Endothelial cell of umbilical vein (primary cell): ENCODE results near the gene C1orf198. TPM values are rescaled to one million over a fixed set of nuclear protein-coding genes. Genes with fewer than 3 reads are reported as not detected.
A peak's percentile ranks its signal among the peaks of the same experiment; 100 is the strongest.

Experiments used
- BruUV-seq: library from RNA; stranded (reverse); fragments of 400-500 nt; replicated peaks from 2 replicates; lab custom pipeline; 2021; lab: Mats Ljungman, UMichigan
- CTCF ChIA-PET: fragments of 300-600, 350-600 bp; sonication (Branson Sonifier 250); formaldehyde crosslinking; loops from one replicate; lab custom pipeline; 2021; ENCODE audit warnings: antibody characterized with exemption, inconsistent platforms; lab: Charles Lee
- POLR2A ChIA-PET: fragments of 300-600, 350-600 bp; sonication (Branson Sonifier 250); formaldehyde crosslinking; loops from one replicate; lab custom pipeline; 2021; ENCODE audit warnings: antibody characterized with exemption, inconsistent platforms; lab: Charles Lee
- DNase-seq: peaks from one replicate; pipeline ENCODE4 v3.0.0-alpha.2; 2011; ENCODE audit warnings: low read depth, low spot score
- FAIRE-seq: peaks from 2 replicates; lab custom pipeline; 2011; peaks lifted over from hg19 to GRCh38; lab: Jason Lieb, UNC
- H2AFZ ChIP-seq: 2 replicates; pipeline ENCODE4 v1.6.0; 2012; ENCODE audit warnings: low read depth, low read length, control low read depth, inconsistent platforms
- H3K27ac ChIP-seq: 2 replicates; pipeline ENCODE4 v1.5.1; 2011; ENCODE audit warnings: low read depth, mild to moderate bottlenecking, control low read depth, low read length, moderate library complexity; ENCODE audit not compliant: insufficient read depth
- H3K27me3 ChIP-seq, 2 experiments: 2 replicates each; pipeline versions ENCODE4 v1.6.0 to v1.6.1; 2011; ENCODE audit warnings: low read length in 2 of 2, mixed read lengths in 1 of 2; ENCODE audit not compliant: control insufficient read depth in 2 of 2, insufficient read depth in 2 of 2
- H3K36me3 ChIP-seq, 2 experiments: 2 replicates in 1 of 2; 3 replicates in 1 of 2; pipeline ENCODE4 v1.5.1; 2011; ENCODE audit warnings: low read length in 2 of 2, mild to moderate bottlenecking in 1 of 2, moderate library complexity in 1 of 2; ENCODE audit not compliant: control insufficient read depth in 2 of 2, insufficient read depth in 2 of 2; ENCODE audit errors: extremely low read depth in 1 of 2
- H3K4me1 ChIP-seq: 3 replicates; pipeline ENCODE4 v1.5.1; 2011; ENCODE audit warnings: mild to moderate bottlenecking, low read length; ENCODE audit not compliant: control insufficient read depth, insufficient read depth; ENCODE audit errors: extremely low read depth
- H3K4me2 ChIP-seq: 2 replicates; pipeline ENCODE4 v1.6.1; 2011; ENCODE audit warnings: low read length, control low read depth, mixed read lengths; ENCODE audit not compliant: insufficient read depth
- H3K4me3 ChIP-seq, 3 experiments: fragments of 200-600 bp in 1 of 3; sonication (generic), shearing (Covaris generic) in 1 of 3; replicated peaks in 1 of 3; 2 replicates each; pipeline ENCODE4 v1.5.1; 2011 to 2016; ENCODE audit warnings: control low read depth in 3 of 3, low read length in 3 of 3, mild to moderate bottlenecking in 2 of 3, inconsistent platforms in 1 of 3, low read depth in 1 of 3, moderate library complexity in 1 of 3; ENCODE audit not compliant: insufficient read depth in 1 of 3
- H3K79me2 ChIP-seq: 2 replicates; pipeline ENCODE4 v1.6.0; 2012; ENCODE audit warnings: low read length, inconsistent platforms; ENCODE audit not compliant: control insufficient read depth, insufficient read depth
- H3K9ac ChIP-seq: replicated peaks from 2 replicates; pipeline ENCODE3; 2011; ENCODE audit warnings: low read length, control low read depth; ENCODE audit not compliant: insufficient read depth; ENCODE audit errors: extremely low read depth
- H3K9me1 ChIP-seq: replicated peaks from 3 replicates; pipeline ENCODE4 v1.6.0; 2011; ENCODE audit warnings: mild to moderate bottlenecking, low read length; ENCODE audit not compliant: control insufficient read depth, insufficient read depth; ENCODE audit errors: extremely low read depth
- H3K9me3 ChIP-seq: replicated peaks from 2 replicates; pipeline ENCODE4 v1.5.1; 2012; ENCODE audit warnings: low read length, inconsistent platforms; ENCODE audit not compliant: control insufficient read depth, insufficient read depth
- H4K20me1 ChIP-seq: replicated peaks from 2 replicates; pipeline ENCODE3; 2011; ENCODE audit warnings: mild to moderate bottlenecking, low read length; ENCODE audit not compliant: control insufficient read depth, insufficient read depth; ENCODE audit errors: extremely low read depth
- EZH2 ChIP-seq: IDR thresholded peaks from 2 replicates; pipeline ENCODE4 v1.6.1; 2012; ENCODE audit warnings: borderline replicate concordance, low read depth, mild to moderate bottlenecking, moderate library complexity, low read length, inconsistent platforms; ENCODE audit not compliant: severe bottlenecking
- FOS ChIP-seq: IDR thresholded peaks from 2 replicates; pipeline ENCODE4 v1.6.1; 2011; ENCODE audit warnings: mild to moderate bottlenecking, low read length, moderate library complexity, borderline replicate concordance; ENCODE audit not compliant: insufficient read depth
- GATA2 ChIP-seq: IDR thresholded peaks from 2 replicates; pipeline ENCODE4 v1.7.0; 2011; ENCODE audit warnings: low read depth, mild to moderate bottlenecking, moderate library complexity, mixed read lengths, low read length; ENCODE audit not compliant: insufficient read length, insufficient read depth
- JUN ChIP-seq: IDR thresholded peaks from 2 replicates; pipeline ENCODE4 v1.6.1; 2011; ENCODE audit warnings: borderline replicate concordance, low read depth; ENCODE audit not compliant: insufficient read length, insufficient read depth
- MYC ChIP-seq: IDR thresholded peaks from one replicate; pipeline ENCODE4 v1.6.1; 2011; ENCODE audit warnings: mild to moderate bottlenecking, low read depth, low read length
- POLR2A ChIP-seq: IDR thresholded peaks from 2 replicates; pipeline ENCODE4 v1.6.1; 2012; ENCODE audit warnings: low read depth, mild to moderate bottlenecking, control low read depth, low read length
- POLR2AphosphoS5 ChIP-seq: IDR thresholded peaks from 2 replicates; pipeline ENCODE4 v1.6.1; 2012; ENCODE audit warnings: low read depth, mild to moderate bottlenecking, control low read depth, low read length, moderate library complexity; ENCODE audit not compliant: insufficient read depth
- dilution Hi-C: fragments of 300-500 bp; cut with MboI; formaldehyde crosslinking; loops from one replicate; pipeline ENCODE4 v1.15.0; 2019; ENCODE audit warnings: low sequenced_read_pairs; ENCODE audit not compliant: extremely low pct_ligation_motif_present
- intact Hi-C: fragments of 100-400 bp; cut with micrococcal nuclease; formaldehyde crosslinking; loops from one replicate; pipeline ENCODE4 v1.10.0; 2022
- polyA plus RNA-seq, 4 experiments: library from polyadenylated mRNA; depleted of rRNA in 3 of 4; stranded (reverse) in 3 of 4; unstranded in 1 of 4; fragments of >200 nt; gene quantifications; 2 replicates each; pipeline versions ENCODE4 v1.2.1 to v1.2.3, GENCODE V29; 2011 to 2012; ENCODE audit warnings: missing spikeins in 1 of 4
- total RNA-seq: library from RNA; stranded (reverse); gene quantifications from 2 replicates; pipeline ENCODE4 v1.2.3, GENCODE V29; 2021
- TF ChIP-seq, protein P1 (sequence below): IDR thresholded peaks from 2 replicates; pipeline ENCODE4 v1.6.1; 2011; ENCODE audit not compliant: insufficient read depth, insufficient read length
- TF ChIP-seq, protein P2 (sequence below), 2 donors: IDR thresholded peaks; 1 replicate in 1 of 2; 2 replicates in 1 of 2; pipeline ENCODE4 v1.5.1; 2011; ENCODE audit warnings: low read length in 2 of 2, mild to moderate bottlenecking in 2 of 2, moderate library complexity in 2 of 2, control low read depth in 1 of 2, inconsistent platforms in 1 of 2, low read depth in 1 of 2; ENCODE audit not compliant: insufficient read depth in 1 of 2; ENCODE audit errors: extremely low read depth in 1 of 2

Gene C1orf198
- total and polyA plus RNA-seq, 2 donors (not counting 3 experiments of a cell fraction or from before 2014, with no cell fraction given), result 21.2 to 29.2 TPM

DNA sequence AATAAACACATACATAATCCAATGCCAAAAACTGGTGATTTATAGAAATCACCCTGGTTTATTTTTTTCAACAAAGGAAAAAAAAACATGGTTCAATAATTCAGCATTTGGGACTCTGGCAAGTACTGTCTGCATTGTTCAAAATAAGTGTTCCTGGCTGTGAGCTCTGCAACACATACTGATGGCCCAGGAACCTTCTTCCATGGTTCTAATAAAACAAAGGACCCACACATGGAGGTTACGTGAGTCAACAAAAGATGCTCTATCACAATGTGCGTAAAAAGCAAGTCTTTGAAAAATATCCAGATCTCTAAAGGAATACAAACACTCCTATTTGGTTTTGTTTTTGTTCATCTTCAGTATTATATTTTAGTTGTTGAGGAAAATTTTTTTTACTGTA is 37.9 kb upstream of the C1orf198 start:
- ChIA-PET POLR2A (no interaction called here), CTCF (interaction anchor here (1.0 to 1.3 kb wide), 3 partner anchors 9 to 305 kb away, joined by 3 to 4 read pairs (median 4); no protein-coding TSS in a partner anchor)
- no peak overlapping the region for H3K4me3 ChIP-seq
- H3K27me3 ChIP-seq, result no peaks in the 10 kb centered on the region
- peak overlapping the region; percentile 9 for H3K27ac ChIP-seq
- H3K9ac ChIP-seq, result no peak overlapping the region
- intact Hi-C loops (no loop called here), dilution Hi-C loops (no loop called here)
- H3K4me2 ChIP-seq, result peak overlapping the region; percentile 38
- no peak overlapping the region for H2AFZ ChIP-seq
- no peaks in the 10 kb centered on the region for H4K20me1 ChIP-seq
- no peaks in the 10 kb centered on the region for H3K9me1 ChIP-seq
- H3K79me2 ChIP-seq, result no peaks in the 10 kb centered on the region
- no peak for DNase-seq
- TF ChIP-seq EZH2, result no peak
- TF ChIP-seq, protein P1, sequence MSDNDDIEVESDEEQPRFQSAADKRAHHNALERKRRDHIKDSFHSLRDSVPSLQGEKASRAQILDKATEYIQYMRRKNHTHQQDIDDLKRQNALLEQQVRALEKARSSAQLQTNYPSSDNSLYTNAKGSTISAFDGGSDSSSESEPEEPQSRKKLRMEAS, result no peak
- no peak for TF ChIP-seq POLR2A
- no peak for TF ChIP-seq JUN
- no peak for TF ChIP-seq MYC
- TF ChIP-seq GATA2, result no peak
- no peak for TF ChIP-seq POLR2AphosphoS5
- FAIRE-seq, result peak; percentile 47
- no TSS peak for BruUV-seq
- H3K9me3 ChIP-seq, result no peaks in the 10 kb centered on the region
- H3K36me3 ChIP-seq, result peaks cover 0 to 10% of the 10 kb centered on the region in 2 experiments
- H3K4me1 ChIP-seq, result peaks cover 6% of the 10 kb centered on the region

GRCh38 chr1:230905733-230906132 is 37.4 kb upstream of the C1orf198 start:
- H3K4me2 ChIP-seq, result peak overlapping the region; percentile 38
- BruUV-seq, result no TSS peak
- H2AFZ ChIP-seq, result peak overlapping the region; percentile 43
- no peaks in the 10 kb centered on the region for H3K9me3 ChIP-seq
- no peaks in the 10 kb centered on the region for H4K20me1 ChIP-seq
- H3K4me3 ChIP-seq, result no peak overlapping the region
- no peaks in the 10 kb centered on the region for H3K27me3 ChIP-seq
- H3K9me1 ChIP-seq, result no peaks in the 10 kb centered on the region
- H3K27ac ChIP-seq, result peak overlapping the region; percentile 75
- no peaks in the 10 kb centered on the region for H3K79me2 ChIP-seq
- dilution Hi-C loops (no loop called here), intact Hi-C loops (no loop called here)
- FAIRE-seq (peak; percentile 73), DNase-seq (peak; percentile 64)
- H3K36me3 ChIP-seq, result peaks cover 0 to 10% of the 10 kb centered on the region in 2 experiments
- ChIA-PET CTCF (interaction anchor here (0.9 to 1.3 kb wide), 4 partner anchors 8 to 305 kb away, joined by 3 to 4 read pairs (median 4); no protein-coding TSS in a partner anchor), POLR2A (no interaction called here)
- peak; percentile 53 for TF ChIP-seq FOS
- TF ChIP-seq POLR2AphosphoS5, result no peak
- TF ChIP-seq JUN, result peak; percentile 60
- TF ChIP-seq, protein P2, sequence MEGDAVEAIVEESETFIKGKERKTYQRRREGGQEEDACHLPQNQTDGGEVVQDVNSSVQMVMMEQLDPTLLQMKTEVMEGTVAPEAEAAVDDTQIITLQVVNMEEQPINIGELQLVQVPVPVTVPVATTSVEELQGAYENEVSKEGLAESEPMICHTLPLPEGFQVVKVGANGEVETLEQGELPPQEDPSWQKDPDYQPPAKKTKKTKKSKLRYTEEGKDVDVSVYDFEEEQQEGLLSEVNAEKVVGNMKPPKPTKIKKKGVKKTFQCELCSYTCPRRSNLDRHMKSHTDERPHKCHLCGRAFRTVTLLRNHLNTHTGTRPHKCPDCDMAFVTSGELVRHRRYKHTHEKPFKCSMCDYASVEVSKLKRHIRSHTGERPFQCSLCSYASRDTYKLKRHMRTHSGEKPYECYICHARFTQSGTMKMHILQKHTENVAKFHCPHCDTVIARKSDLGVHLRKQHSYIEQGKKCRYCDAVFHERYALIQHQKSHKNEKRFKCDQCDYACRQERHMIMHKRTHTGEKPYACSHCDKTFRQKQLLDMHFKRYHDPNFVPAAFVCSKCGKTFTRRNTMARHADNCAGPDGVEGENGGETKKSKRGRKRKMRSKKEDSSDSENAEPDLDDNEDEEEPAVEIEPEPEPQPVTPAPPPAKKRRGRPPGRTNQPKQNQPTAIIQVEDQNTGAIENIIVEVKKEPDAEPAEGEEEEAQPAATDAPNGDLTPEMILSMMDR (IDR thresholded peaks at IDR 0.05; ENCODE audit: extremely low read depth in 1 of 2, insufficient read depth in 1 of 2, low read depth in 1 of 2, low read length in 2 of 2), result no peak
- TF ChIP-seq POLR2A, result no peak
- TF ChIP-seq MYC, result no peak
- TF ChIP-seq GATA2, result no peak
- H3K4me1 ChIP-seq, result peaks cover 6% of the 10 kb centered on the region
- H3K9ac ChIP-seq, result no peak overlapping the region
